Loucy (cell line): Measurements from ENCODE around the gene AKAP9.
A peak's percentile ranks its signal among the peaks of the same experiment; 100 is the strongest.
"Not testable (repeated sequence)": the region's sequence is repeated elsewhere in the genome, so short reads cannot be mapped to it uniquely, and the experiment has no call there.

Experiments used
- H2AFZ ChIP-seq: fragments of 200-600 bp; sonication (generic); 2 replicates; pipeline ENCODE4 v1.6.0; 2016; ENCODE audit warnings: antibody characterized with exemption, mild to moderate bottlenecking, low read length, moderate library complexity
- H3F3A ChIP-seq: fragments of 200-600 bp; 2 replicates; pipeline ENCODE4 v1.6.0; 2016; ENCODE audit warnings: antibody characterized with exemption, low read depth, mild to moderate bottlenecking
- H3K27me3 ChIP-seq: fragments of 200-600 bp; sonication (generic); 2 replicates; pipeline ENCODE4 v1.6.1; 2014; ENCODE audit warnings: low read length, mild to moderate bottlenecking; ENCODE audit not compliant: insufficient read depth, poor library complexity, severe bottlenecking
- H3K36me3 ChIP-seq: fragments of 200-600 bp; sonication (generic); 2 replicates; pipeline ENCODE4 v1.6.1; 2016; ENCODE audit warnings: low read length; ENCODE audit not compliant: insufficient read depth
- H3K4me1 ChIP-seq: fragments of 200-600 bp; sonication (generic); 2 replicates; pipeline ENCODE4 v1.5.1; 2014; ENCODE audit warnings: low read length, mild to moderate bottlenecking; ENCODE audit not compliant: insufficient read depth, poor library complexity, severe bottlenecking
- H3K4me2 ChIP-seq: fragments of 200-600 bp; sonication (generic); 2 replicates; pipeline ENCODE4 v1.6.0; 2014; ENCODE audit warnings: antibody characterized with exemption, low read length, low read depth, mild to moderate bottlenecking; ENCODE audit not compliant: poor library complexity, severe bottlenecking
- H3K4me3 ChIP-seq: fragments of 200-600 bp; sonication (generic); 2 replicates; pipeline ENCODE4 v1.5.1; 2014; ENCODE audit warnings: low read length, mild to moderate bottlenecking, mixed read lengths; ENCODE audit not compliant: poor library complexity, severe bottlenecking
- H3K79me2 ChIP-seq: fragments of 200-600 bp; sonication (generic); 2 replicates; pipeline ENCODE4 v1.6.1; 2014; ENCODE audit warnings: low read length; ENCODE audit not compliant: insufficient read depth
- H3K9ac ChIP-seq: fragments of 200-600 bp; sonication (generic); 2 replicates; pipeline ENCODE4 v1.6.0; 2014; ENCODE audit warnings: mild to moderate bottlenecking, low read depth, low read length, moderate library complexity; ENCODE audit not compliant: poor library complexity, severe bottlenecking
- H3K9me2 ChIP-seq: fragments of 200-600 bp; sonication (generic); replicated peaks from 2 replicates; pipeline ENCODE4 v1.6.1; 2016; ENCODE audit warnings: low read depth, low read length, mixed read lengths
- H3K9me3 ChIP-seq: fragments of 200-600 bp; sonication (generic); 2 replicates; pipeline ENCODE4 v1.6.1; 2014; ENCODE audit warnings: mild to moderate bottlenecking, antibody characterized with exemption, low read length, low read depth; ENCODE audit not compliant: insufficient read depth
- H4K20me1 ChIP-seq: fragments of 200-600 bp; sonication (generic); 2 replicates; pipeline ENCODE4 v1.6.0; 2014; ENCODE audit warnings: antibody characterized with exemption, low read length, mild to moderate bottlenecking; ENCODE audit not compliant: insufficient read depth, poor library complexity, severe bottlenecking
- EZH2phosphoT487 ChIP-seq: fragments of 200-600 bp; IDR thresholded peaks from 2 replicates; pipeline ENCODE4 v1.6.1; 2018; ENCODE audit warnings: antibody characterized with exemption, mild to moderate bottlenecking, moderate library complexity, borderline replicate concordance
- TF ChIP-seq, protein P1 (sequence below): fragments of 200-600 bp; sonication (generic); conservative IDR thresholded peaks from 2 replicates; pipeline ENCODE4 v1.5.1; 2014; ENCODE audit warnings: mild to moderate bottlenecking, antibody characterized with exemption, low read length

AKAP9 gene

DNA sequence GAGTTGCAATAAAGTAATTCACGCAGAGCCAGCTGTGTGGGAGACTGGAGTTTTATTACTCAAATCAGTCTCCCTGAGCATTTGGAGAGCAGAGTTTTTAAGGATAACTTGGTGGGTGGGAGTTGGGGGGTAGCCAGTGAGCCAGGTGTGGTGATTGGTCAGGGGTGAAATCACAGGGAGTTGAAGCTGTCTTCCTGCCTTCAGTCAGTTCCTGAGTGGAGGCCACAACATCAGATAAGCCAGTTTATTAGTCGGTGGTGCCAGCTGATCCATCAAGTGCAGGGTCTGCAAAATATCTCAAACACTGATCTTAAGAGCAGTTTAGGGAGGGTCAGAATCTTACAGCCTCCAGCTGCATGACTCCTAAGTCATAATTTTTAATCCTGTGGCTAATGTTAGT lies 196.9 kb downstream of the AKAP9 start:
- H3K36me3 ChIP-seq = no peaks in the 10 kb centered on the region
- peaks cover 8% of the 10 kb centered on the region for H4K20me1 ChIP-seq
- H3K27me3 ChIP-seq = no peaks in the 10 kb centered on the region
- peak overlapping the region; percentile 45 for H3K4me2 ChIP-seq
- no peaks in the 10 kb centered on the region for H3K9me3 ChIP-seq
- H3K4me3 ChIP-seq = peak overlapping the region; percentile 28
- no peak overlapping the region for H2AFZ ChIP-seq
- H3K9ac ChIP-seq = no peak overlapping the region
- peaks cover 27% of the 10 kb centered on the region for H3K79me2 ChIP-seq
- H3K4me1 ChIP-seq = peaks cover 23% of the 10 kb centered on the region
- no peak for TF ChIP-seq EZH2phosphoT487
- H3K9me2 ChIP-seq = no peaks in the 10 kb centered on the region
- H3F3A ChIP-seq = 0 out of 2 replicates have a peak, but pooled peaks cover 3% of the 10 kb centered on the region

- H2AFZ ChIP-seq = no peak overlapping the region
- no peak overlapping the region for H3K4me2 ChIP-seq
- peaks cover 10% of the 10 kb centered on the region for H3K4me1 ChIP-seq
- 0 out of 2 replicates have a peak, but pooled peaks cover 3% of the 10 kb centered on the region for H3F3A ChIP-seq
- no peaks in the 10 kb centered on the region for H4K20me1 ChIP-seq
- H3K4me3 ChIP-seq = no peak overlapping the region
- no peak overlapping the region for H3K9ac ChIP-seq
- no peaks in the 10 kb centered on the region for H3K36me3 ChIP-seq
- H3K79me2 ChIP-seq = no peaks in the 10 kb centered on the region
- TF ChIP-seq EZH2phosphoT487 = no peak
- TF ChIP-seq, protein P1, sequence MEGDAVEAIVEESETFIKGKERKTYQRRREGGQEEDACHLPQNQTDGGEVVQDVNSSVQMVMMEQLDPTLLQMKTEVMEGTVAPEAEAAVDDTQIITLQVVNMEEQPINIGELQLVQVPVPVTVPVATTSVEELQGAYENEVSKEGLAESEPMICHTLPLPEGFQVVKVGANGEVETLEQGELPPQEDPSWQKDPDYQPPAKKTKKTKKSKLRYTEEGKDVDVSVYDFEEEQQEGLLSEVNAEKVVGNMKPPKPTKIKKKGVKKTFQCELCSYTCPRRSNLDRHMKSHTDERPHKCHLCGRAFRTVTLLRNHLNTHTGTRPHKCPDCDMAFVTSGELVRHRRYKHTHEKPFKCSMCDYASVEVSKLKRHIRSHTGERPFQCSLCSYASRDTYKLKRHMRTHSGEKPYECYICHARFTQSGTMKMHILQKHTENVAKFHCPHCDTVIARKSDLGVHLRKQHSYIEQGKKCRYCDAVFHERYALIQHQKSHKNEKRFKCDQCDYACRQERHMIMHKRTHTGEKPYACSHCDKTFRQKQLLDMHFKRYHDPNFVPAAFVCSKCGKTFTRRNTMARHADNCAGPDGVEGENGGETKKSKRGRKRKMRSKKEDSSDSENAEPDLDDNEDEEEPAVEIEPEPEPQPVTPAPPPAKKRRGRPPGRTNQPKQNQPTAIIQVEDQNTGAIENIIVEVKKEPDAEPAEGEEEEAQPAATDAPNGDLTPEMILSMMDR = no peak
- H3K9me3 ChIP-seq = no peaks in the 10 kb centered on the region
- H3K9me2 ChIP-seq = no peaks in the 10 kb centered on the region
- no peaks in the 10 kb centered on the region for H3K27me3 ChIP-seq
Observed at GRCh38 chr7:92141161-92141560, 200.5 kb downstream of the AKAP9 start.

- not testable (repeated sequence) for H3K9ac ChIP-seq, H3K9me3 ChIP-seq, H3K36me3 ChIP-seq, H3K79me2 ChIP-seq, H3K4me2 ChIP-seq, H3K27me3 ChIP-seq, H4K20me1 ChIP-seq, H3F3A ChIP-seq, H3K9me2 ChIP-seq, H3K4me3 ChIP-seq, H3K4me1 ChIP-seq, H2AFZ ChIP-seq
Observed at GRCh38 chr7:92142791-92143190, 202.1 kb downstream of the AKAP9 start.

DNA sequence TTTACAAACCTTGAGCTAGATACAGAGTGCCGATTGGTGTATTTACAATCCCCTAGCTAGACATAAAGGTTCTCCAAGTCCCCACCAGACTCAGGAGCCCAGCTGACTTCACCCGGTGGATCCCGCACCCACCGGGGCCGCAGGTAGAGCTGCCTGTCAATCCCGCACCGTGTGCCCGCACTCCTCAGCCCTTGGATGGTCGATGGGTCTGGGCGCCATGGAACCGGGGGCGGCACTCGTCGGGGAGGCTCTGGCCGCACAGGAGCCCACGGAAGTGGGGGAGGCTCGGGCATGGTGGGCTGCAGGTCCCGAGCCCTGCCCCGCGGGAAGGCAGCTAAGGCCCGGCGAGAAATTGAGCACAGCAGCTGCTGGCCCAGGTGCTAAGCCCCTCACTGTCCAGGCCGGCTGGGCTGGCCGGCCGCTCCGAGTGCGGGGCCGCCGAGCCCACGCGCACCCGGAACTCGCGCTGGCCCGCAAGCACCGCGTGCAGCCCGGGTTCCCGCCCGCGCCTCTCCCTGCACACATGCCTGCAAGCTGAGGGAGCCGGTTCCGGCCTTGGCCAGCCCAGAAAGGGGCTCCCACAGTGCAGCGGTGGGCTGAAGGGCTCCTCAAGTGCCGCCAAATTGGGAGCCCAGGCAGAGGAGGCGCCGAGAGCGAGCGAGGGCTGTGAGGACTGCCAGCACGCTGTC lies 202.7 kb downstream of the AKAP9 start:
- not testable (repeated sequence) for H3K9ac ChIP-seq, H3F3A ChIP-seq, H3K9me3 ChIP-seq, H3K4me3 ChIP-seq, H4K20me1 ChIP-seq, H3K4me1 ChIP-seq, H3K4me2 ChIP-seq, H3K79me2 ChIP-seq, H2AFZ ChIP-seq, H3K27me3 ChIP-seq, H3K36me3 ChIP-seq, H3K9me2 ChIP-seq
